HG03565 (cell line): Measurements from ENCODE around the gene FNIP2.

Experiments used
- ATAC-seq: cut with Tn5 transposase; IDR thresholded peaks from one replicate; pipeline ENCODE4 v1.9.1; 2021; ENCODE audit warnings: mild to moderate bottlenecking, moderate library complexity; ENCODE audit not compliant: unreplicated experiment

FNIP2 gene

DNA sequence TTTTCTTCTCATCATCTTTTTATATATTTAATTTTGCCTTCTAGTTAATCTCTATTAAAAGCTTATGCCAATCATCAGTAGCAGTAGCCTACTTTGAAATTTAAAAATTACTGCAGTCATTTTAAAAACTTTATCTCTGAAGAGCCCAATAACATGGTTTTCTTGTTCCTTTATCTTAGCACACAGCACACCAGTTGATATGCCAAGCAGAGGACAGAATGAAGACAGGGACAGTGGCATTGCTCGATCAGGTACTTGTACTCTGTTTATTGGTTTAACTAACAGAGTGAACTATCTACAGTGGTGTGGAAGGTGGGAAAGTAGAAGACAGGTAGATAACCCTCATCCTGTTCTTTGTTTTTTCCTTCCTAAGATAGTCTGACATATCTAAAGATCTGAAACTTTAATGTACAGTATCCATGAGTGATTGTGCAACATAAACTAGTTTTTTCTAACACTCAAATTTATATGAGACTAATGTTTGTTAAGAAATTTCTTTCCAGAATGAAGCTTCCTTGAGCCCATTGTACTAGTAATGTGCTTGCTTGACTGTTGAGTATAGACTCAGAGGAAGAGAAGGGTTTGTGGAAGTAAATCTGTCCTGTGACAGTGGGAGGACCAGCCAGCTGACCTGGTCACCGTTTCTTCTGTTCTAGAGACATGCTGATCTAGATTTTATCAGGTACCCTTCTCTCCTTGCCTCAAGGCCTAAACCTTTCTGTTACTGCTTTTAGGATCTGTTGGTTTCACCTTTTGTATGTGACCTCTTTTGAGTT, 66.6 kb downstream of the FNIP2 start:
- no peak for ATAC-seq

GRCh38 chr4:158836002-158836369, 67.2 kb downstream of the FNIP2 start:
- no peak for ATAC-seq

GRCh38 chr4:158836828-158837449, 68.1 kb downstream of the FNIP2 start:
- no peak for ATAC-seq

DNA sequence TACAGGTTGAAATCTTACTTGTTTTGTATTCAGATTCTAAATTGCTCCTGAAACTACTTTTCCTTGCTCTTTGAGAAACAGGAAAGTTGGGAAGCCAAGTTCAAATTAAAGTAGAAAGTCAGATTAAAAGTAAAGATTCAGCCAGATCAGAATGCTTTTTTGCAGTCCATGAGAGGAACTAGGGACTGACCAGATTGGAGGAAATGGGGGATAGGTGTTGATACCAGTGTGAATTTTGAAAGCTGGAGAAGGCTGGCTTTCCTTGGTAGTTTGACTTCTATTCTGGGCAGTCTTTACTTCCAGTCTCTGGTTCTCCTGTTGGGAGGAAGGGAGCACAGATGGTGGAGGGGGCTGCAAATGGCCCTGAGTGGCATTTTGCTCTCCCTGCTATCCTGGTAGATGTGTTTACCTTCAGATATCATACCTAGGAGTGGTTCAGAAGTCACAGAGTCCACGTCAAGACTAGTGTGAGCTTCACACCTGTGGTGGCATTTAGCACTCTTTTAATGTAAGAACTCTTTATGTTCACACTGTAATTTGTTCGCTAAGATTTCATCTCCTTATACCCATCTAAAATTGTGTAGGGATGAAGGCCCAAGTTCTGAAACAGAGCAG, 68.8 kb downstream of the FNIP2 start:
- no peak for ATAC-seq

- no peak for ATAC-seq
Observed at GRCh38 chr4:158840131-158840530, 71.3 kb downstream of the FNIP2 start.

DNA sequence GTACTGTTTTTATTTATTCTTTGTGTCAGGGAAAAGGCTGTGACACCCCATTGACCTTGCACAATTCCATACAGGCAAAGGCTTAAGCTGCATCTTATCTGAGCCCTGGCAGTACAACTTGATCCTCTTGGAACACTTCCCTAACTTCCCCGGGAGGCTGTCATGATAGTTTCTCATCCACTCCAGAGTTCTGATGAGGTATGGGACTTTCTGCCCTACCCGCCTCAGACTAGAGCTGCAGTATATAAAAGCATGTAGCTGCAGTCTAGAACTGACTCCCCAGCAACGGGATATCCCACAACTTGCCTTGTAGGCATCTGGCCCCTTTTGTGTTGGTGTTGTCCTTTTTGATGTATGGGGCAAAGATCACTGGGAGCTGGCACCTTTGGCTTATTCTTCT, 72.7 kb downstream of the FNIP2 start:
- ATAC-seq, result no peak

DNA sequence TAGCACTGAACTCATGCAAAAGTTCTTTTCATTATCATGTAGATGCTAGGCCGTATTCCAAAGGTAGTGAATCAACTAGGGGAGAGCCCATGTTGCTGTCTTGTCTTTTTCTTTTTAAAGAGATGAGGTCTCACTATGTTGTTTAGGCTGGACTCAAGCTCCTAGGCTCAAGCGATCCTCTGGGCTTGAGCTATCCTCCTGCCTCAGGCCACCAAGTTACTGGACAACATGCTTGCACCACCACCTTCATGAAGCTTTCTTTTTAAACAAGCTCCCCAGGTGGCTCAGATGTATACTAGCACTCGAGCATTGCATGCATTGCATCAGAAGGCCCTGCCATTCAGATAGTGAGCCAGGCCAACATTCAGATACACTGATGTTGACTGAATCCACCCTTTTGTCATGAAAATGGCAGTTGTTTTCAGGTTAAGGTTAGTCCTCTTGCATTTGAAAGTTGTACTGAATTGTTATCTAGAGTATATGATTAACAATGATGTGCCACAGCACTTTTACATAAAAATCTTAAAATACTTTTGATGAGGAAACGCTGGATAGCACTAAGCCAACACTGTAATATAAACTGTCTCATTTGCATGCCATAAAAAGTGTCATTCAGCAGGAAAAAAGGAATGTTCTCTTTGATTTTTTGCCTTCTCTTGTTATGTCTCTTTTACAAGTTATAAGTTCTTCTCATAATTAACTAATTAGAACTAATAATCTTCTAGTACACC, 76.7 kb downstream of the FNIP2 start:
- ATAC-seq, result no peak

- ATAC-seq, result no peak
Observed at GRCh38 chr4:158847535-158847934, 78.7 kb downstream of the FNIP2 start.

DNA sequence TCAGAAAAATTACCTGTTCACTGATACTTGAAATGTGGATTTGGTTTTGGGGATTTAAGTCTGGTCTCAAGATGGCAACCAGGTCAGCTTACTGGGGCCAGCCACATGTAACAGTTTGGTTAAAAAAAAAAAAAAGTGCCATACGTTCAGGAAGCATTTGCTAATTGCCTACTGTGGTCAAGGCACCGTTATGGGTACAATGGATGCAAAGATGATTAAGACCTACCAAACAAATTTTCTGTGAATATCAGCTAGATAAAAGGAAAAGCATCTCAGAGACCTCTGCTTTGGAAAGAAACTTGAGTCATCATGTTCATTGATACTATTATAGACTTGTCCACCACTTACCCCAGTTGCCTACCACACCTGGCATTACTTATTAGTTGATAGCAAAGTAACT, 80.9 kb downstream of the FNIP2 start:
- no peak for ATAC-seq

GRCh38 chr4:158850371-158850770, 81.5 kb downstream of the FNIP2 start:
- ATAC-seq, result no peak

DNA sequence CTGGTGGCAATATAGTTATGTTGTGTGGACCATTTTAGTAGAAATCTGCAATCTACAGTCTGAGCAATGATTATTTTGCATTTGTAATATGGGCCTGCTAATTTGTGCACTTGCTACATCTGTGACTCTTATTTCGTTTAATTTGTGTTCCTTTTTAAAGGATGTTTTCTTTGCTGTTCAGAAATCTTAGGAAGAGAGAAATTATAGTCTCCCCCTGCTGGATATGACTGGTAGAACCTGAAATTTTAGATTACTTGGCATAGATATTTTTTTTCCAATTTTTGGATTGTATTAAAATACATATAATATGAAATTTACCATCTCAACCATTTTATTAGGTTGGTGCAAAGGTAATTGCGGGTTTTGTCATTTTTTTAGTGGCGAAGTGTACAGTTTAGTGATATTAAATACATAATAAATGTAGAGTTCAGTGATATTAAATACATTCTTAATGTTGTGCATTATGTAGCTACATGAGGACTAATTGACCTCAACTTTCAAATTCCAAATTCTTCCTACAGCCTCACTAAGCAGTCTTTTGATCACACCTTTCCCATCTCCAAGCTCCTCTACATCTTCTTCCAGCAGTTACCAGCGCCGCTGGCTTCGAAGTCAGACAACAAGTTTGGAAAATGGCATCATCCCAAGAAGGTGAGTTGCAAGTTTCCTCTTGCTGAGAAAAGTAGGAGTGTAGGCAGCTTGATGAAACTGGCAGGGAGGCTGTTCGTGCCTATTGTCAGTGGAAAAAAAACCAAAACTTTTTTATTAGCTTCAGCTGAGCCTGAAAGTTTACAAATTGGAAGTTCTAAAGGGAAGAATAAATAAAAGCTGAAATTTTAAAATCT, 82.2 kb downstream of the FNIP2 start:
- ATAC-seq, result no peak

- ATAC-seq, result no peak
Observed at GRCh38 chr4:158854236-158854635, 85.4 kb downstream of the FNIP2 start.

DNA sequence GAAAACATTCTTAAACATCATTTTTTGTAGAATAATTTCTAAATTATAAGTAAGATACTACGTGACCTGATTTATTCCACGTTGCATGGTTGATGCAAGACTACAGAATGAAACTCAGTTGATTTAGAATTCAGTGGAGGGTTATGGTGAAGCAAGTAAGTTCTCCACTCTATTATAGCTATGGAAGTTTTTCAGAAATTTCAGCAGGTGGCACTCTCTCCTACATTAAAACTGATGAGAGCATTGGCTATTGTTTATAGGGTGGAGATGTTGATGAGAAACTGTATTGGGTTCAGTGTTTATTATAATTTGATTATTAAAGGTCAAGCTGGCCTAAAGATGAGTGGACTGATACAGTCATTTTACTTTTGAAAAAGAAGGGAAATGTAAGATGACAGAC, 88.0 kb downstream of the FNIP2 start:
- peak; percentile 55 for ATAC-seq

DNA sequence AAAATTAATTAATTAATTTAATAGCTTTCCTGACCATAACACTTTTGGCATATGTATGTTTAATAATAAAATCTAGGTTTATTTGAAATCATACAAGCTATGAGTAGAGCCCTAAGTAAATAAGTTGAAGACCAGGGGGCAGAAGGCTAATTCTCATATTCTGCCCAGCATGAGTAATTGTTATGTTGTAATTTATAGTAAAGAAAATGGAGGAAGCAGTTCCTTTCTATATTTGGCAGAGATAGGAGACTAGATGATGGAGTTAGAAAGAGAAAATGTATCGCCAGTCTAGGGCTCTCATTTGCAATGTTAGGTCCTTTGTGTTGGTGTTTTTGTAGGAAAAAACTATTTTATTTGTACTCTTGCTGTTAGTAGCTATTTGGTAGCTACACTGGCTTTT, 89.1 kb downstream of the FNIP2 start:
- ATAC-seq, result no peak

GRCh38 chr4:158858410-158859199, 89.8 kb downstream of the FNIP2 start:
- no peak for ATAC-seq

DNA sequence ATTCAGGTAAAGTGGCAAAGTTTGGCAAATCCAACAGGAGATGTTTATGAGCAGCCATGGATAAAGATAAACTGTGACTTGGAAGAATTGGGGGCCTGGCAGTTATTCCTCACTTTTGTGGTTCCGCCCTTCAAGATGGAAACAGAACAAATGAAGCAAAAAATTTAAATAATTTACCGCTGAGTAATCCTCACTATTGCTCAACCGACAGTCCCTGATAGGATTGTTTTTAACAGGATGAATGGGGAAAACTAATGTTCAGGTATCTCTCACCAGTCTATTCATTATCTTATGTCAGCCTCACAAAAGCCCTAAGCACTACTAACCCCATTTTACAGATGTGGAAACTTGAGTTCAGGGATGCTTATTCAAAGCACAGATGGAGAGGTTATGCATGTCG, 90.8 kb downstream of the FNIP2 start:
- no peak for ATAC-seq

DNA sequence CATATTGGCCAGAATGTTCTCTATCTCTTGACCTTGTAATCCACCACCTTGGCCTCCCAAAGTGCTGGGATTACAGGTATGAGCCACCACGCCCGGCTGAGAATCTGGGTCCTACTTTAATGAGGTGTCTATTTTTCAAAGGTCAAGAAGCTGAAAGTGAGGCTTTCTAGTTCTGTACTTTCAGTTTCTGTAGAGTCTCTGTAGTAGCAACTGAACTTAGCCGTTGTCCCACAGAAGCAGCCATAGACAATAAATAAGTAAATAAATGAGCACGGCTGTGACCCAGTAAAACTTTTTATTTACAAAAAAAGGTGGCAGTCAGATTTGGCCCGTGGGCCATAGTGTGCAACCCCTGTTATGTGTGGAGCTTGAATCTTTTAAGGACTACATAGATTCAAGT, 92.0 kb downstream of the FNIP2 start:
- peak; percentile 80 for ATAC-seq

DNA sequence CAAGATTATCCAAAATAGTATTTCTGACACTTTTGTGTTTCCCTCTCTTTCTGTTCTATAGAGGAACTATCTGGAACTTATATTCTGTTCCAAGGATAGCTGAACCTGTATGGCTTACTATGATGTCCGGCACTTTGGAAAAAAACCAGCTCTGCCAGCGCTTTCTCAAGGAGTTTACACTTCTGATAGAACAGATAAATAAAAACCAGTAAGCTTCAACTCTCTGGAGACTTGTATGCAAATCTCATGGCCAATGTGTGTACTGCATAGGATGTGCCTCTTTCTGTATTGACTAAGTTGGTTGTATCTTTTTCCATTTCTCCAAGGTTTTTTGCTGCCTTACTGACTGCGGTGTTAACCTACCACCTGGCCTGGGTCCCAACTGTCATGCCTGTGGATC, 92.5 kb downstream of the FNIP2 start:
- peak; percentile 39 for ATAC-seq

DNA sequence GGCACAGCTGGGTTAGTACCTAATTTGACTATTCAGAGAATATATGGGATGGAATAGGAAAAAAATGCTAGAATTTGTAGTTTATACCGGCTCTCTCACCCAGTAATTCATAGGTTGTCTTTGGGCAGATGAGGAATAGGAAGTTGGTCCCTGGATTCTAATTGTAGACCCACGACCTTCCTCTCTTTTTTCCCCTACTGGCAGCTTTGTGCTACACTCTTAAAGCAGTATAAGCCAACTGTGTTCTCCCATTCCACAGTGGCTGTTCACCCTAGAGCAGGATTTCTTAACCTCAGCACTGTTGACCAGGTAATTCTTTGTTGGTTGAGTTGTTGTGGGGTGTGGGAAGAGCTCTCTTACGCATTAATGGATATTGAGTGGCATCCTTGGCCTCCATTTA, 92.9 kb downstream of the FNIP2 start:
- ATAC-seq, result no peak

DNA sequence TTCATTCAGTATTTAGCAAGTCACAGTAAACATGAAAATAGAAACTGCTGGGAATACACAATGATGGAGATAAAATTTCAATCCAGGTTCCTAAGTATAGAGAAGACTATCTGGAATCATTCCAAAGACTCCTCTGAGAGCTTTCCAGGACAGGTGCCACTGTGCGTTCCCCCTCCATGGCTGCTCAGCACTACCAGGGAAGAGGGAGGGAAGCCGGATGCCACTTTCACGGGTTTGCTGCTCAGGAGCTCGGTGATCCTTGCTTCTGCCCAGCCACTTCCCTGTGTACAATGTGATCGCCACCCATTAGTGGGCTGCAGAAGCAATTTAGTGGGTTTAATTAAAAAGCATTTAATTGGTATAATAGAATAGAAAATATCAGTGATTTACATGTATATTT, 94.5 kb downstream of the FNIP2 start:
- ATAC-seq, result no peak
